GM12878 (cell line): ENCODE measurements around the gene RHOBTB1. TPM values are rescaled to one million over a fixed set of nuclear protein-coding genes. Genes with fewer than 3 reads are reported as not detected.

Experiments used
- ATAC-seq: fragments of 200-7000 bp; cut with Tn5 transposase; 3 replicates; pipeline ENCODE4 v1.9.1; 2020; ENCODE audit warnings: mild to moderate bottlenecking, moderate library complexity
- BruUV-seq: library from RNA; stranded (reverse); fragments of 400-500 nt; replicated peaks from 2 replicates; lab custom pipeline; 2021; lab: Mats Ljungman, UMichigan
- CTCF ChIA-PET: fragments of 300-600 bp; sonication (Branson Sonifier 250); formaldehyde crosslinking; extraction: SDS; loops from one replicate; lab custom pipeline; 2021; ENCODE audit warnings: inconsistent platforms; lab: Yijun Ruan, JAX
- POLR2A ChIA-PET: fragments of 350-600 bp; formaldehyde crosslinking; extraction: SDS; loops from one replicate; lab custom pipeline; 2021; ENCODE audit warnings: inconsistent platforms; lab: Charles Lee
- RAD21 ChIA-PET: fragments of 300-600 bp; sonication (Branson Sonifier 250); formaldehyde crosslinking; loops from one replicate; lab custom pipeline; 2023; ENCODE audit warnings: antibody characterized with exemption; ENCODE audit not compliant: unreplicated experiment; lab: Charles Lee
- SMC1A ChIA-PET: fragments of 300-600 bp; sonication (Branson Sonifier 250); formaldehyde crosslinking; loops from one replicate; lab custom pipeline; 2023; ENCODE audit not compliant: unreplicated experiment, uncharacterized antibody; lab: Charles Lee
- DNase-seq: peaks from one replicate; pipeline ENCODE4 v3.0.0-alpha.2; 2011; ENCODE audit warnings: low read depth, low spot score
- FAIRE-seq: peaks from 3 replicates; lab custom pipeline; 2011; peaks lifted over from hg19 to GRCh38; lab: Jason Lieb, UNC
- H2AFZ ChIP-seq: 2 replicates; pipeline ENCODE4 v1.6.0; 2011; ENCODE audit warnings: low read depth, low read length, control low read depth; ENCODE audit not compliant: control insufficient read depth
- H3K27ac ChIP-seq: 2 replicates; pipeline ENCODE4 v1.5.1; 2011; ENCODE audit warnings: control low read depth; ENCODE audit not compliant: control insufficient read depth, insufficient read depth
- H3K27me3 ChIP-seq, 2 experiments: replicated peaks in 1 of 2; 2 replicates each; pipeline versions ENCODE4 v1.6.0 to v1.6.1; 2011; ENCODE audit warnings: low read length in 1 of 2; ENCODE audit not compliant: control insufficient read depth in 2 of 2, insufficient read depth in 2 of 2
- H3K36me3 ChIP-seq, 2 experiments: 2 replicates each; pipeline ENCODE4 v1.5.1; 2011; ENCODE audit warnings: low read length in 1 of 2; ENCODE audit not compliant: control insufficient read depth in 2 of 2, insufficient read depth in 2 of 2
- H3K4me1 ChIP-seq: 2 replicates; pipeline ENCODE4 v1.6.1; 2011; ENCODE audit warnings: mild to moderate bottlenecking, low read length, moderate library complexity, mixed read lengths; ENCODE audit not compliant: control insufficient read depth, insufficient read depth
- H3K4me2 ChIP-seq: 2 replicates; pipeline ENCODE4 v1.6.0; 2011; ENCODE audit warnings: control low read depth; ENCODE audit not compliant: control insufficient read depth, insufficient read depth
- H3K4me3 ChIP-seq: fragments of 200-600 bp; sonication (generic); 2 replicates; pipeline ENCODE4 v1.5.1; 2016
- H3K79me2 ChIP-seq: 2 replicates; pipeline ENCODE4 v1.6.0; 2011; ENCODE audit warnings: low read length; ENCODE audit not compliant: control insufficient read depth, insufficient read depth
- H3K9ac ChIP-seq: 2 replicates; pipeline ENCODE4 v1.8.0; 2011; ENCODE audit warnings: low read length, control low read depth, mixed read lengths; ENCODE audit not compliant: control insufficient read depth, insufficient read depth
- H3K9me3 ChIP-seq: replicated peaks from 3 replicates; pipeline ENCODE4 v1.5.1; 2011; ENCODE audit warnings: mild to moderate bottlenecking, low read length; ENCODE audit not compliant: control insufficient read depth, insufficient read depth
- H4K20me1 ChIP-seq: 2 replicates; pipeline ENCODE4 v1.6.0; 2011; ENCODE audit not compliant: control insufficient read depth, insufficient read depth
- CBX5 ChIP-seq: sonication (generic); IDR thresholded peaks from 2 replicates; pipeline ENCODE4 v1.6.1; 2016; ENCODE audit warnings: low read depth, moderate library complexity, mild to moderate bottlenecking, inconsistent platforms
- EZH2 ChIP-seq: IDR thresholded peaks from 2 replicates; pipeline ENCODE4 v1.6.1; 2012; ENCODE audit warnings: low read depth, mild to moderate bottlenecking, control low read depth, inconsistent platforms, low read length, borderline replicate concordance; ENCODE audit not compliant: control insufficient read depth
- HDAC2 ChIP-seq: fragments of 200-600 bp; sonication (generic); IDR thresholded peaks from 2 replicates; pipeline ENCODE4 v1.6.1; 2017
- HDGF ChIP-seq: fragments of 450-650 bp; IDR thresholded peaks from 2 replicates; pipeline ENCODE4 v1.6.1; 2016; ENCODE audit warnings: antibody characterized with exemption
- JUNB ChIP-seq: IDR thresholded peaks from 2 replicates; pipeline ENCODE4 v1.6.1; 2016; ENCODE audit warnings: antibody characterized with exemption, mild to moderate bottlenecking
- JUND ChIP-seq: IDR thresholded peaks from 2 replicates; pipeline ENCODE4 v1.6.1; 2012; ENCODE audit warnings: low read depth, mild to moderate bottlenecking, low read length, improper control_type of control experiment, moderate library complexity
- NRF1 ChIP-seq: conservative IDR thresholded peaks from 2 replicates; pipeline ENCODE4 v1.6.1; 2011; ENCODE audit warnings: mild to moderate bottlenecking, low read depth, low read length, improper control_type of control experiment
- PAX8 ChIP-seq: fragments of 450-650 bp; IDR thresholded peaks from 2 replicates; pipeline ENCODE4 v1.6.1; 2017; ENCODE audit warnings: mild to moderate bottlenecking, moderate library complexity
- RELA ChIP-seq: fragments of 450-650 bp; IDR thresholded peaks from 2 replicates; pipeline ENCODE4 v1.8.0; 2014; ENCODE audit warnings: borderline replicate concordance; ENCODE audit not compliant: partially characterized antibody
- SMARCA5 ChIP-seq: fragments of 450-650 bp; IDR thresholded peaks from 2 replicates; pipeline ENCODE4 v1.6.1; 2017; ENCODE audit warnings: mild to moderate bottlenecking
- WRNIP1 ChIP-seq: IDR thresholded peaks from 2 replicates; pipeline ENCODE4 v1.6.1; 2011; ENCODE audit warnings: low read depth, low read length, improper control_type of control experiment, borderline replicate concordance
- ZNF207 ChIP-seq: fragments of 450-650 bp; IDR thresholded peaks from 2 replicates; pipeline ENCODE4 v1.6.1; 2014; ENCODE audit warnings: antibody characterized with exemption, mild to moderate bottlenecking, borderline replicate concordance
- WGBS: methylation state at CpG from one replicate; pipeline ENCODE4 v1.1.6; 2016; ENCODE audit warnings: low lambda C conversion rate; ENCODE audit not compliant: insufficient replicate concordance, insufficient coverage; ENCODE audit errors: missing lambda C conversion rate; 5-methylcytosine and 5-hydroxymethylcytosine counted together
- in situ Hi-C: fragments of 300-500 bp; cut with MboI; formaldehyde crosslinking; loops from 9 replicates; pipeline ENCODE4 v1.14.3; 2018; ENCODE audit warnings: mixed read lengths
- intact Hi-C: fragments of 100-400 bp; cut with micrococcal nuclease; formaldehyde crosslinking; loops from one replicate; pipeline ENCODE4 v1.14.2; 2022; ENCODE audit not compliant: unreplicated experiment
- polyA plus RNA-seq, 11 experiments: library from polyadenylated mRNA; depleted of rRNA in 4 of 11; unstranded in 6 of 11; stranded (reverse) in 5 of 11; fragments of >200 nt; fragmentation: Nextera tagmentation in 4 of 11; fragmentation: Illumina TruSeq in 1 of 11; extraction: Ambion mirVana in 4 of 11; extraction: Trizol in 1 of 11; gene quantifications; 1 replicate in 1 of 11; 2 replicates in 10 of 11; pipeline versions ENCODE4 v1.2.1 to v1.2.3, GENCODE V29; 2011 to 2016; ENCODE audit warnings: inconsistent platforms in 2 of 11, missing spikeins in 2 of 11, low read depth in 1 of 11
- total RNA-seq, 4 experiments: library from RNA; depleted of rRNA in 3 of 4; stranded (reverse); fragments of >200 nt in 3 of 4; fragmentation: Illumina TruSeq in 1 of 4; extraction: Trizol in 1 of 4; gene quantifications; 2 replicates each; pipeline versions ENCODE4 v1.2.1 to v1.2.3, GENCODE V29; 2013 to 2021
- TF ChIP-seq, protein P1 (sequence below): fragments of 450-650 bp; IDR thresholded peaks from 2 replicates; pipeline ENCODE4 v1.6.1; 2017; ENCODE audit warnings: borderline replicate concordance
- TF ChIP-seq, protein P2 (sequence below): fragments of 450-650 bp; IDR thresholded peaks from 2 replicates; pipeline ENCODE4 v1.6.1; 2017; ENCODE audit warnings: mild to moderate bottlenecking
- TF ChIP-seq, protein P3 (sequence below): fragments of 450-650 bp; IDR thresholded peaks from 2 replicates; pipeline ENCODE4 v1.6.1; 2017; ENCODE audit warnings: mild to moderate bottlenecking, moderate library complexity
- TF ChIP-seq, protein P4 (sequence below): IDR thresholded peaks from 2 replicates; pipeline ENCODE4 v1.6.1; 2012; ENCODE audit warnings: low read depth, low read length, improper control_type of control experiment

The RHOBTB1 gene
- total and polyA plus RNA-seq, 10 of the 15 experiments (the other 5 are each of a cell fraction or from before 2014, with no cell fraction given): not detected

DNA sequence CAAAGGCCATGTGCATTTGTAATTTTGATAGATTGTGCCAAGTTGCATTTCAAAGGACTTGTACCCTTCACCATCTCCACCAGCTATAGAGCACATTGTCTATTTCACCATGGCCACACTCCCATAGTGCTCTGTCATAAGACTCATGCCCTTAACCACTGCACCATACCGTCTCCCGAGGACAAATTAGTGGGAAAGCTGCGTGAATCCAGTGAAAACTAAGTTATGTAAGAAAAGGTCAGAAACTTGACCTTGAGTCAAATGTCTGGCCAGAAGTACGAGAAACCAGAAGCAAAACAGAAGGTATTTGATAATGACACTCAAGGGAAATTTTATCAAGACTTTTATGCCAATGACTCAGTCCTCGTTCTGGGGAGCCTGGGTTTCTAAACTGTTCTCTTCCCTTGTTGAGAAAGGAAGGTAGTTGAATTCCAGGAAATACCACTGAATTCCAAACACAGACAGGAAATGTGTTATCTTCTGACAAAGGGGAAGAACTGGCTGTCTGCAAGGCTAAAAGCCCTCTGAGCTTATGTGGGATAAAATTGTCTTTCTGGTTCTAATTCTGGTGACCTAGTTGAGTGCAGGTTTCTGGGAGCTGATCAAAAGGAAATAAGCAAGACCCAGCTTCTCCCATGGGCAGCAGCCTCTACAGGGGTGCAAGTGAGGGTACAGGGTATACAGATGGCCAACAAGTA lies 116.0 kb downstream of the RHOBTB1 start:
- H2AFZ ChIP-seq: no peak overlapping the region
- no peak overlapping the region for H3K4me3 ChIP-seq
- H3K4me1 ChIP-seq: no peaks in the 10 kb centered on the region
- WGBS: 29% methylated on average over 5 of the region's 5 CpGs
- H4K20me1 ChIP-seq: no peaks in the 10 kb centered on the region
- ATAC-seq: no peak
- FAIRE-seq: no peak
- SMC1A ChIA-PET: no interaction called here
- H3K27me3 ChIP-seq: no peaks in the 10 kb centered on the region; a peak in 1 of 4 replicates
- POLR2A ChIA-PET: no interaction called here
- intact Hi-C loops (no loop called here), in situ Hi-C loops (no loop called here)
- no peak for DNase-seq
- no peaks in the 10 kb centered on the region for H3K9me3 ChIP-seq
- no peaks in the 10 kb centered on the region for H3K79me2 ChIP-seq
- no peak overlapping the region for H3K4me2 ChIP-seq
- H3K27ac ChIP-seq: no peak overlapping the region
- H3K9ac ChIP-seq: no peak overlapping the region
- CTCF ChIA-PET: no interaction called here
- H3K36me3 ChIP-seq: no peaks in the 10 kb centered on the region
- RAD21 ChIA-PET: no interaction called here
- BruUV-seq: no TSS peak
- TF ChIP-seq, protein P1, sequence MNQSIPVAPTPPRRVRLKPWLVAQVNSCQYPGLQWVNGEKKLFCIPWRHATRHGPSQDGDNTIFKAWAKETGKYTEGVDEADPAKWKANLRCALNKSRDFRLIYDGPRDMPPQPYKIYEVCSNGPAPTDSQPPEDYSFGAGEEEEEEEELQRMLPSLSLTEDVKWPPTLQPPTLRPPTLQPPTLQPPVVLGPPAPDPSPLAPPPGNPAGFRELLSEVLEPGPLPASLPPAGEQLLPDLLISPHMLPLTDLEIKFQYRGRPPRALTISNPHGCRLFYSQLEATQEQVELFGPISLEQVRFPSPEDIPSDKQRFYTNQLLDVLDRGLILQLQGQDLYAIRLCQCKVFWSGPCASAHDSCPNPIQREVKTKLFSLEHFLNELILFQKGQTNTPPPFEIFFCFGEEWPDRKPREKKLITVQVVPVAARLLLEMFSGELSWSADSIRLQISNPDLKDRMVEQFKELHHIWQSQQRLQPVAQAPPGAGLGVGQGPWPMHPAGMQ: no peak
- TF ChIP-seq SMARCA5 (no peak), JUND (no peak), PAX8 (no peak), ZNF207 (no peak), HDGF (no peak), JUNB (no peak), EZH2 (no peak), NRF1 (no peak), HDAC2 (no peak), WRNIP1 (no peak), RELA (no peak), CBX5 (no peak)
- TF ChIP-seq, protein P2, sequence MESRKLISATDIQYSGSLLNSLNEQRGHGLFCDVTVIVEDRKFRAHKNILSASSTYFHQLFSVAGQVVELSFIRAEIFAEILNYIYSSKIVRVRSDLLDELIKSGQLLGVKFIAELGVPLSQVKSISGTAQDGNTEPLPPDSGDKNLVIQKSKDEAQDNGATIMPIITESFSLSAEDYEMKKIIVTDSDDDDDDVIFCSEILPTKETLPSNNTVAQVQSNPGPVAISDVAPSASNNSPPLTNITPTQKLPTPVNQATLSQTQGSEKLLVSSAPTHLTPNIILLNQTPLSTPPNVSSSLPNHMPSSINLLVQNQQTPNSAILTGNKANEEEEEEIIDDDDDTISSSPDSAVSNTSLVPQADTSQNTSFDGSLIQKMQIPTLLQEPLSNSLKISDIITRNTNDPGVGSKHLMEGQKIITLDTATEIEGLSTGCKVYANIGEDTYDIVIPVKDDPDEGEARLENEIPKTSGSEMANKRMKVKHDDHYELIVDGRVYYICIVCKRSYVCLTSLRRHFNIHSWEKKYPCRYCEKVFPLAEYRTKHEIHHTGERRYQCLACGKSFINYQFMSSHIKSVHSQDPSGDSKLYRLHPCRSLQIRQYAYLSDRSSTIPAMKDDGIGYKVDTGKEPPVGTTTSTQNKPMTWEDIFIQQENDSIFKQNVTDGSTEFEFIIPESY: no peak
- TF ChIP-seq, protein P3, sequence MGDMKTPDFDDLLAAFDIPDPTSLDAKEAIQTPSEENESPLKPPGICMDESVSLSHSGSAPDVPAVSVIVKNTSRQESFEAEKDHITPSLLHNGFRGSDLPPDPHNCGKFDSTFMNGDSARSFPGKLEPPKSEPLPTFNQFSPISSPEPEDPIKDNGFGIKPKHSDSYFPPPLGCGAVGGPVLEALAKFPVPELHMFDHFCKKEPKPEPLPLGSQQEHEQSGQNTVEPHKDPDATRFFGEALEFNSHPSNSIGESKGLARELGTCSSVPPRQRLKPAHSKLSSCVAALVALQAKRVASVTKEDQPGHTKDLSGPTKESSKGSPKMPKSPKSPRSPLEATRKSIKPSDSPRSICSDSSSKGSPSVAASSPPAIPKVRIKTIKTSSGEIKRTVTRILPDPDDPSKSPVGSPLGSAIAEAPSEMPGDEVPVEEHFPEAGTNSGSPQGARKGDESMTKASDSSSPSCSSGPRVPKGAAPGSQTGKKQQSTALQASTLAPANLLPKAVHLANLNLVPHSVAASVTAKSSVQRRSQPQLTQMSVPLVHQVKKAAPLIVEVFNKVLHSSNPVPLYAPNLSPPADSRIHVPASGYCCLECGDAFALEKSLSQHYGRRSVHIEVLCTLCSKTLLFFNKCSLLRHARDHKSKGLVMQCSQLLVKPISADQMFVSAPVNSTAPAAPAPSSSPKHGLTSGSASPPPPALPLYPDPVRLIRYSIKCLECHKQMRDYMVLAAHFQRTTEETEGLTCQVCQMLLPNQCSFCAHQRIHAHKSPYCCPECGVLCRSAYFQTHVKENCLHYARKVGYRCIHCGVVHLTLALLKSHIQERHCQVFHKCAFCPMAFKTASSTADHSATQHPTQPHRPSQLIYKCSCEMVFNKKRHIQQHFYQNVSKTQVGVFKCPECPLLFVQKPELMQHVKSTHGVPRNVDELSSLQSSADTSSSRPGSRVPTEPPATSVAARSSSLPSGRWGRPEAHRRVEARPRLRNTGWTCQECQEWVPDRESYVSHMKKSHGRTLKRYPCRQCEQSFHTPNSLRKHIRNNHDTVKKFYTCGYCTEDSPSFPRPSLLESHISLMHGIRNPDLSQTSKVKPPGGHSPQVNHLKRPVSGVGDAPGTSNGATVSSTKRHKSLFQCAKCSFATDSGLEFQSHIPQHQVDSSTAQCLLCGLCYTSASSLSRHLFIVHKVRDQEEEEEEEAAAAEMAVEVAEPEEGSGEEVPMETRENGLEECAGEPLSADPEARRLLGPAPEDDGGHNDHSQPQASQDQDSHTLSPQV: no peak
- TF ChIP-seq, protein P4, sequence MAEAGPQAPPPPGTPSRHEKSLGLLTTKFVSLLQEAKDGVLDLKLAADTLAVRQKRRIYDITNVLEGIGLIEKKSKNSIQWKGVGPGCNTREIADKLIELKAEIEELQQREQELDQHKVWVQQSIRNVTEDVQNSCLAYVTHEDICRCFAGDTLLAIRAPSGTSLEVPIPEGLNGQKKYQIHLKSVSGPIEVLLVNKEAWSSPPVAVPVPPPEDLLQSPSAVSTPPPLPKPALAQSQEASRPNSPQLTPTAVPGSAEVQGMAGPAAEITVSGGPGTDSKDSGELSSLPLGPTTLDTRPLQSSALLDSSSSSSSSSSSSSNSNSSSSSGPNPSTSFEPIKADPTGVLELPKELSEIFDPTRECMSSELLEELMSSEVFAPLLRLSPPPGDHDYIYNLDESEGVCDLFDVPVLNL: no peak
